ENCODE data around the gene FRAT1.

The FRAT1 gene

GRCh38 chr10:97292097-97292861 lies 26.8 kb upstream of the FRAT1 start, which contains the start of gene ARHGAP19:
Gene ARHGAP19 (minus strand): TSS chr10:97292637. CDS start chr10:97292627, 10 bp downstream.
- Mint-ChIP-seq H3K27ac (peak within 1 kb of the TSS; percentile 82 to 97 (median 97)), H3K36me3 (ENCODE audit: low read depth) (peaks cover 10% of the 10 kb centered on the region), H3K9me3 (no peaks in the 10 kb centered on the region), H3K27me3 (ENCODE audit: low read depth) (peaks cover 4% of the 10 kb centered on the region), H3K4me3 (peak within 1 kb of the TSS; percentile 87 to 94 (median 92)), H3K4me1 (peaks cover 18% of the 10 kb centered on the region)
- TF ChIP-seq CTCF (IDR thresholded peaks at IDR 0.05; ENCODE audit: unreplicated experiment in 3 of 3): peak in 2 of 3 experiments; percentile 28 to 32

GRCh38 chr10:97292862-97293198 lies 26.2 kb upstream of the FRAT1 start:
- peak overlapping the region; percentile 87 to 94 (median 92) for H3K4me3 Mint-ChIP-seq
- peaks cover 18% of the 10 kb centered on the region for H3K4me1 Mint-ChIP-seq
- peak overlapping the region; percentile 82 to 97 (median 93) for H3K27ac Mint-ChIP-seq
- H3K9me3 Mint-ChIP-seq: no peaks in the 10 kb centered on the region
- peaks cover 4% of the 10 kb centered on the region for H3K27me3 Mint-ChIP-seq (ENCODE audit: low read depth)
- TF ChIP-seq CTCF (IDR thresholded peaks at IDR 0.05; ENCODE audit: unreplicated experiment in 3 of 3): no peak
- peaks cover 9% of the 10 kb centered on the region for H3K36me3 Mint-ChIP-seq (ENCODE audit: low read depth)

- H3K4me3 Mint-ChIP-seq: no peak overlapping the region
- no peaks in the 10 kb centered on the region for H3K36me3 Mint-ChIP-seq (ENCODE audit: low read depth)
- H3K9me3 Mint-ChIP-seq: no peaks in the 10 kb centered on the region
- H3K27me3 Mint-ChIP-seq (ENCODE audit: low read depth): peaks cover 4% of the 10 kb centered on the region
- peaks cover 2% of the 10 kb centered on the region for H3K4me1 Mint-ChIP-seq
- H3K27ac Mint-ChIP-seq: peak overlapping the region in 2 of 3 experiments; percentile 2 to 12
- TF ChIP-seq CTCF (IDR thresholded peaks at IDR 0.05; ENCODE audit: unreplicated experiment in 3 of 3): no peak
Observed at GRCh38 chr10:97297556-97298222, 21.4 kb upstream of the FRAT1 start.

- Mint-ChIP-seq H3K4me3 (no peak overlapping the region), H3K9me3 (no peaks in the 10 kb centered on the region), H3K27me3 (ENCODE audit: low read depth) (peaks cover 4% of the 10 kb centered on the region), H3K27ac (peak overlapping the region in 2 of 3 experiments; percentile 2 to 12), H3K36me3 (ENCODE audit: low read depth) (no peaks in the 10 kb centered on the region), H3K4me1 (no peaks in the 10 kb centered on the region)
- no peak for TF ChIP-seq CTCF (IDR thresholded peaks at IDR 0.05; ENCODE audit: unreplicated experiment in 3 of 3)
Observed at GRCh38 chr10:97298223-97298571, 20.9 kb upstream of the FRAT1 start.

GRCh38 chr10:97300980-97301379 lies 18.1 kb upstream of the FRAT1 start:
- no peaks in the 10 kb centered on the region for H3K4me1 Mint-ChIP-seq
- no peaks in the 10 kb centered on the region for H3K27me3 Mint-ChIP-seq (ENCODE audit: low read depth)
- no peak for TF ChIP-seq CTCF (IDR thresholded peaks at IDR 0.05; ENCODE audit: unreplicated experiment in 3 of 3)
- no peaks in the 10 kb centered on the region for H3K9me3 Mint-ChIP-seq
- H3K27ac Mint-ChIP-seq: no peak overlapping the region
- H3K4me3 Mint-ChIP-seq: no peak overlapping the region
- H3K36me3 Mint-ChIP-seq (ENCODE audit: low read depth): no peaks in the 10 kb centered on the region
